HG02623 (cell line): ENCODE results near the gene CEP104.

Source experiments
- ATAC-seq: cut with Tn5 transposase; IDR thresholded peaks from one replicate; pipeline ENCODE4 v1.9.1; 2021; ENCODE audit warnings: moderate library complexity; ENCODE audit not compliant: unreplicated experiment

CEP104 gene

DNA sequence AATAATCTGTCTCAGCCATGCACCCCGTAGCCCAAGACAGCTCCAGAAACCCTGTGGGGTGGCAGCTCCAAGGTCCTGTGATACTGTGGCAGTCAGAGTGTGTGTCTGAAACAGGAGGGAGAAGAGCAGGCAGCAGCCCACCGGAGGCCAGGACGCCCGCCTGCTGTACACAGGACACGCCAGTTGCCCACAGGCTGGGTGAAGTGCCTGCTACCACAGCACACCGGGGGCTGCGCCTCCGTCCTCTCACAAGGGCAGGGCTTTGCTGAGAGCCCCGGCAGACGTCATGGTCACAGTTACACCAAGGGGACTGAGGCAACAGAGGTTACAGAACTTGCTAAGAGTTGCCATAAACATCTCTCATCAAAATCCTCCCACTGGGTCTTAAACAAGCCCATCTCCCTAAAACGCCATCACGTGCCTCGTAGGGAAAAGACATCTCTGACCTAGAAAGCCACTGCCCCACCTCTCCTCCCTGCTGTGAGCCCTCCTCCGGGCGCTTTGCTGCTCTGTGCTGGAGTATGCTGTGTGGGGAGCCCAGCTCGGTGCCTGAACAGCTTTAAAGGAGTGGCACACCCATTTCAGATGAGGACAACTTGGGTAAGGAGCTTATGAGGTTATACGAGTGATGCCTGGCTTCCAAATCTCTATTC lies 37.7 kb upstream of the CEP104 start:
- ATAC-seq: no peak

DNA sequence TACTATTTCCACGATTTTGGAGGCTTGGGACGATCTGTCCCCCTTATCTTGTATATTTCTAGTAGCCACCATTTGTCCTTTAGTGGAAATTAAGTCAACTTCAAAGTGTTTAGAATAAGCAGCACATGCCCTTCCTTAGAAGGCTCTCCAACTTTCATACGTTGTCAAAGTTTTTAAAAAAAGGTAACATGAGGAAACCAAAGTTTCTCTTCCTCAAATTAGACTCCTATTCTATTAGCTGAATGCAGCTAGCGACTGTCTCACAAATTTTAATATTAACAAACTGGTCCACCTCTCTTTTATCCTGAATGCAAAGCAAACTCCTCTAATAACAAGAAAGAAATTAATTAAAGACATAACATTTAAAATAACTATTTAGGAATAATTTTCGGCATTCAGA lies 36.2 kb upstream of the CEP104 start:
- no peak for ATAC-seq

DNA sequence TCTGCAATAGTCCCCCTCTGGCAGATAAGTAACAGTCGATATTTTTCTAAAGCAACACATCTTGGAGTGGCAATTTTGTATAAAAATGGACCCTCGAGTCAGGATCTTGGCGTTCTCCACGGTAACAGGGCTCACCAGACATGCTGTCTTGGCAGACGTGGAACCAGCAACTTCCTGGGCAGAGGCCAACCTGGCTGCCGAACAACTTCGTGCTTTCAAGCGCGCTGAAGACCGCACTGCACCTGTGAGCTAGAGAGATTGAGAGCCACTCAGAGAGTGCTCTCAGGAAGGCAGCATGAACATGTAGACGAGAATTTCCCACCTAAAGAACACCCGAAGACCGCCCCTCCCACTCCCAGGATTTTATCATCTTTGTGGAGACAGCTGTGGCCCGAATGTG lies 35.7 kb upstream of the CEP104 start:
- ATAC-seq: no peak

DNA sequence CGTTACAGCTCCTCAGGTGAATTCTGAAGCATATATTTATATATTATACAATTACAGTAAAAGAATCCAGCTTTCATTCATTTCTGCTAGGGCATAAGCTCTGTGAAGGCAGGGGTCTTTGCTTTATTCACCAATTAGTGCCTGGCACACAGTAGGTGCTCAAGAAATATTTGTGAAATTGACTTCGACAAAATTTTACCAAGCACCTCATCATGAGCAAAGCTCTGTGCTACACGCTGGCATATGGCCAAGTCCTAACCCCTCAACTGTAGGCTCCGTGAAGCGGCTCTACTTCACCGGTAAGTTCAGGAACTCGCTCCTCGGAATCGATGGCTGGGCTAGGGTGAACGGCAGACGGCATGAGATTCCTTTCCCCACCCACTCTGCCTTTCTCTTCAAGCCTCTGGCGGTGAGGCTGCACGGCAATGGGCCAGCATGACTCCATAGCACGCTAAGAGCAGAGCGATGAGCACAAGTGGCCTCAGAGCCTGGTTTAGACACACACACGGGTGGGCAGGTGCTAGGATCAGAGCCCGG lies 34.4 kb upstream of the CEP104 start:
- ATAC-seq: no peak

DNA sequence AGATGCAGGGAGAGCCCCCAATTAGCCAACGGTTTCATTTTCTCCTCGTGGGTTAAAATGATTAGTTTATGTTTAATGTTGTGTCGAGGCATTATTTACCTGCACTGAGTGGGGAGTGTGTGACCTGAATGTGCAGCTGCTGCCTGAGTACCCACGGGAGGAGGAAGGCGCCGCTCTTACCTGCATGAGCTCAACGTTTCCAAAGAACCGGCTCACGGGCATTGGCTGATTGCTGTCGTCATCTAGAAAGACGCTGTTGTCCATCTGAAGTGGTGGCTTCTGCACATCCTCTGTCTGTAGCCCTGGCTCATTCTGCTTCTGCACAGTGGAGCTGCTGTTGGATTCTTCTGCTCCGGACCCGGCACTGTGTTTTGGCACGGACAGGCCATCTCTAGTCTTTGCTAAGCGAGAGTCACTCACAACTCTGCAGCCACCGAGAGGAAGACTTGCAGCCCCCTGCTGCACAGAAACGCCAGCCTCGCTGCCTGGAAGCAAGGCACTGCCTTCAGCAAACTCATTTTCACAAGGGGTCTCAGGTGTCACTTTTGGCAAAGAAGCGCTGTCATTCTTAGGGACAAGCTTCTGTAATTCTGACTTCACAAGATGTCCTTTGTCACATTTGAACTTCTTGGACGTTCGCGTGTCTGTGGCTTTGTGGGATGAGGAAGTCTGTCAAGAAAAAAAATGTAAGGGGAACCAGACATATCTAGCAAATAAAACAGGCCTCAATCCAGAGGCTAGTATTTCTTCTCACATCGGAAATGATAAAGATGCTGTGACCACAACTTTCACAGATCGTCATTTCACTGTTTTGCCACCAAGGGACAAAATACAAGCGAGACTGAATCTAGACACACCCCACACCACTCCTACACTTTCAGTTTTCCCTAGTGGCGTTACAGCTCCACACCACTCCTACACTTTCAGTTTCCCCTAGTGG lies 33.6 kb upstream of the CEP104 start:
- no peak for ATAC-seq

DNA sequence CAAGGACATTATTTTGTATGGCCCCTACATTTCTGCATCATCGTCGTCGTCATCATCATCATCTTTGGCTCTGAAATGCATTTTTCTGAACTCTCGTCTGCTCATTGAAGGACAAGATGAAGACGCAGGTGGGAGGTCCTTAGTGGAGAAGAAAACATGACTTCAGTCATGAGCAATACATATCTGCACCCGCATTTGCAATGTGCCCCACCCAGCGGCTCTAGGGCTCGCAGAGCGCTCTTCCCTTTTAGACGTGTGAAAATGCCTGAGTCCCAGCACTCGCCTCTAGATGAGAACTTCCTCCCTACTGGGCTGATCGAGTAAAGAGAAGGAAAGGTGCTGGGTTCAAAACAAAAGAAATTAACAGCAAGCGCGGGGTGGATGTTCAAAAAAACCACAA lies 32.9 kb upstream of the CEP104 start:
- ATAC-seq: no peak

DNA sequence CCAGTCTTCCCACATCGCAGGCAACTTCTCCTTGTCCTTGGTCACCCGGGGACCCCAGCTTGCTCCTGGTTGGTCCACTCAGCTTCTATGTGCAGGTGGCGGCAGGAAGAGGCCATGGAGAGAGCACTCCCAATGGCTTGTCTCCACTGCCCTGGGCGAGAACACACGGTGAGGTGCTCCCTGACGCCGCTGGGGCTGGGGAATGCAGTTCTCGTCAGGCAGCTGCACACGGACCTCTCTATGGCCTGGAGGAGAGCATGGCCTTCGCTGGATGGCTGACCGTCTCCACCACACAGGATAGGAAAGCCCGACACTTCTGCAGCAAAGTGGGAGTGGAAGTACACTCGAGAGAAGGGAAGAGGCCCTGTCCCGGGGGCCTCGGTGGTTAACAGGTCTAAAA lies 31.3 kb upstream of the CEP104 start:
- ATAC-seq: no peak

DNA sequence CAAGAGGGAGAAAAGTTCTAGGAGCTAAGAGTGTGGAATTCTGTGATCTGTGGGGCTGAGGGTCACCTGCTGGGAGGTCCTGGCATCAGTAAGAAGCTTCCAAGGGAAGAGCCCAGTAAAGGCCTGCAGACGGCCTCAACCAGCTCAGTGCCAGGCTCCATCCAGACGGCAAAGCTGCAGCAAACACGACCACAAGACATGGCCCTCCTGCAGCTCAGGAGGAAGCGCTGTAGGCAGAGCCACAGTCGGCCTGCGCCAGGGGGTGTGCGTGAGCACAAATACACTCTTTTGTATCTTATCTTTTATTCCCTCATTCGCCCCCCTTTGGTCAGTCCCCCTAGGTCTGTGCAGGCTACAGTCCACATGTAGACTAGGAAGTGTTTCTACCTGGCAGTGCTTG lies 29.7 kb upstream of the CEP104 start:
- ATAC-seq: no peak

DNA sequence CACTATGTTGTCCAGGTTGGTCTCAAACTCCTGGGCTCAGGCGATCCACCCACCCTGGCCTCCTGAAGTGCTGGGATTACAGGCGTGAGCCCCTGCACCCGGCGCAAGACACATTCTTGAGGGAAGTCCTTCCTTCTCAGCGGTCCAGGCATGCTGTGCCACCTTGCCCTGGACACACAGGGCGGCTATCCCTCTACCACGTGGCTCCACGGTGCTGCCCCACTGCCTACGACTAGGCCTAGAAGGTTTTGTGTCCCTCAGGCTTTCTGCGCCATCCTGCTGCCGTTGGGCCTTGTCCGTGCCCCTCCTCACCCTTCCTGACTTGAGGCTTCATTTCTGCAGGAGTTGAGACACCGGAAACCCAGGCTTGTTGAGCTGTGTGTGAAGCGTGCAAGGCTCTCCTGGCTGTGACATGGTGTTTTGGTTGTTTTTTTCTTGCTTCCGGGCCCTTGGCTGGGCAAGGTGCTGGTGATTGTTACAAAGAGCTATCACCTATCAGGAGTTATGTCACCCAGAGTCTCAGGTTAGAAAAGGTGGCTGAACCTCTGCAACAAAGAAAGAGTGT lies 29.2 kb upstream of the CEP104 start:
- no peak for ATAC-seq

DNA sequence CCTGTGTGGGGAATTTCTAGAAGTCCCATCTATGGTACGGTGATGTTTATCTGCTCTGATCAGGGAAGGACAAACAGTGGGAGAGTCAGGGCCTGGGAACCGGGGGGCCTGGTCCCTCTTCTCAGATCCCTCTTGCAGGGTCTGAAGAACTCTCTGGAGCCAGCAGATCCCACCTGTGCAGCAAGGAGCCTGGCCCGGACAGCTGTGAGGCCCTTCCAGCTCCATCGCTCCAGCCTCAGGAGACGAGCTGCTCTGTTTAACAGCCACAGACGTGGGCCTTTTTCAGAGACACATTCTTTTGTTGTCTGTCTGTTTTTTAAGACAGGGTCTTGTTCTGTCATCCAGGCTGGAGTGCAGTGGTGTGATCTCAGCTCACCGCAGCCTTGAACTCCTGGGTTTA lies 28.6 kb upstream of the CEP104 start:
- ATAC-seq: no peak

DNA sequence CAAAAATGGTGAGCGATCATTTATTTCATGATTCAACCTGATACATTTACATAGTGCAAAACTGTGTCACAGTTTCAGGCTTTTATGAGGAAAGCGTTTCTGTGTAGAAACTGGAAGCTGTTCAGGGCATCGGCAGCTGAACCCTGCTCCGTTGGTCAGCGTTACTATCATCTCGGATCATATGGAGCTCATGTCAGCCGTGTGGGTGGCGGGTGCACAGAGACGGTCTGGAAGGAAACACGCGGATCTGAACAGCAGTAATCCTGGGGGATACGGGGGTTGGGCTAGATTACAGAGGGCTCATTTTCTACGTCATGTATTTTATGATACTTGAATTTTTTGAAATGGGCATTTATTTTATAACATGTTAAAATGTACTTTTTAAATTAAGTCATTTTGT lies 28.0 kb upstream of the CEP104 start:
- no peak for ATAC-seq

DNA sequence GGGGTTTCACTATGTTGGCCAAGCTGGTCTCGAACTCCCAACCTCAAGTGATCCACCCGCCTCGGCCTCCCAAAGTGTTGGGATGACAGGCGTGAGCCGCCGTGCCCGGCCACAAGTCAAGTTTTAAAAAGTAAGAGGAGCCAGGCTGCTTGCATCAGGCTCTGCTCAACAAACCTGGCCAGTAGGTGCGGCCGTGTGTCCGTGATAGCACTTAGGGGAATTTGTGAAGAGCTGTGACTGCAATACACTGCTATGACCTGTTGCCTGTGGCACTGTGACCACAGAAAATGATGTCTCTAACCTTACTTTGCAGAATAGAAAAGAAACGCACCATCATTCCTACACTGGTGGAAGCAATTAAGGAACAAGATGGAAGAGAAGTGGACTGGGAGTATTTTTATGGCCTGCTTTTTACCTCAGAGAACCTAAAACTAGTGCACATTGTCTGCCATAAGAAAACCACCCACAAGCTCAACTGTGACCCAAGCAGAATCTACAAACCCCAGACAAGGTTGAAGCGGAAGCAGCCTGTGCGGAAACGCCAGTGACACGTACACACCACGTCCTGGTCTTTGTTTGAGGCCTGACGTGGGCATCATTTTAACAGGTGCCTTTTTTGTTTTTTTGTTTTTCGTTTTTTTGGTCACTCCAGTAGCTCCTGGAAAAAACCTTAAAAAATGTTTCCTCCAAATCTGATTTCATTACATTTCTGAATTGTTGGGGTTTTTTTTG lies 26.3 kb upstream of the CEP104 start:
- ATAC-seq: no peak

DNA sequence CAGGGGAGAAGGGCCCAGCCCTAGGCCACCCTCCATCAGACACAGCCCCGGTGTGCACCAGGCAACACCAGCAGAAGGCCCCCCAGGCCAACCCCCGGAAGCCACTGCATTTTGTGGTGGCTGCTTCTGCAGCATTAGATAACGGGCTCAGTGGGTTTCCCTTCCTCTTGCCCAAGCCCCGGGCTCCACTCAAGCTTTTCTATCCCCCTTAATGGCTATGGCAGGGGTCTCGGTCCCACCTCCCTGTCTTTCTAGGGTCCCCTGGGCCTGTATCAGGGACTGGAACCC lies 24.1 kb upstream of the CEP104 start:
- ATAC-seq: no peak

DNA sequence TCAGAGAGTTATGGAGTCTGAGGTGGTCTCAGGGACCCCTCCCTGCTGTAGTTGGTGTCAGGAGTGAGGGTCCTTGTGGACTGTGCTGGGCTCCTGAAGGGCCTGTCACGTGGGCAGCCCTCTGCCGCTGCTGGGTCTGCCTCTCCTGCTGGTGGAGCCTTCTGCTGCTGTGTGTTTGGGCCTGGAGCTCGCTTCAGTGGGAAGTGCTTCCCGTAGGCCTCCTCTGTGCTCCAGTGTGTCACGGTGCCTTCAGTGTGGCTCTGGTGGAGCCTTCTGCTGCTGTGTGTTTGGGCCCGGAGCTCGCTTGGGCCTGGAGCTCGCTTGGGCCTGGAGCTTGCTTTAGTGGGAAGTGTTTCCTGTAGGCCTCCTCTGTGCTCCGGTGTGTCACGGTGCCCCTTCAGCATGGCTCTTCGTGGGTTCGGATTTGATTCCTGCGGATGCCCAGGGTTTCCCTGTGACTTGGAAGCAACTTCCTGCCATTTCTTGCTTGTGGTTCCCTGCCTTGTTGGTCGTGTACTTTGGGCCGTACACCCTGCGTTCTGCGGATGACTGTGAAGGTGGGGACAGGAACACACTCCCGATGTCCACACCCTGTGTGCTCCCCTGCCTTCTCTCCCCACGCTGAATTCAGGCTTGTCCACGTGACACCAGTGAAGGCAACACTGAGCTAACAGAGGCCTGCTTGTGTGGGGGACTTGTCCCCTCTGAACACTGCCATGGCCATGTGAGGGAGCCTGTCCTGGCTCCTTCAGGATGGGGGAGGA lies 23.6 kb upstream of the CEP104 start:
- ATAC-seq: no peak

DNA sequence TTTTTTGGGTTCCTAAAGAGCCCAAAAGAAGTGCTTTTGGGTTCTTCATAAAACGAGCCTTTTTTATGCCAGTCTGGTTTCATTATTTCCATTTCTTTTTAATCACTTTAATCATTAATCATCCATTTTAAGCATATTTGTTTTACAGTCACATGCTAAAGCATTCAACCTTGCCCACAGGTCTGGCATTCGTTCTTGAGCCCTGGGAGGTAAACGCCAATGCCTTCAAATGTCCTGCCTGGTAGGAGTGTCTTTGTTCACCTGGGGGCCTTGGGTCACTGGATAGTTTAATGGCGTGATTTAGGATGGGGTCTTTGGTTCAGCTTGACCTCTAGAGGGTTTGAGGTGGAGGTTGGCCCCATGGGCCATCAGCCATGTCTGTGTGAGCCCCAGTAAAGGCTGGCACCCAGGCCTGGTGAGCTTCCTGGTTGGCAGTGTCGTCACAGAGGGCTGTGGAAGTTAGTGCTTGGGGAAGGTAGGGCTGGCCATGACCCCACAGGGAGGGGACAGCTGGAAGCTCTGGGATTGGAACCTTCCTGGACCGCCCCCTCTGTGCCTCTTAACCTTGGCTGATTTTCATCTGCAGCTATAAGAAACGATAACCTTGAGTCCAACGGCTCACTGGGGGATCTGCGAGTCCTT lies 22.9 kb upstream of the CEP104 start:
- no peak for ATAC-seq

DNA sequence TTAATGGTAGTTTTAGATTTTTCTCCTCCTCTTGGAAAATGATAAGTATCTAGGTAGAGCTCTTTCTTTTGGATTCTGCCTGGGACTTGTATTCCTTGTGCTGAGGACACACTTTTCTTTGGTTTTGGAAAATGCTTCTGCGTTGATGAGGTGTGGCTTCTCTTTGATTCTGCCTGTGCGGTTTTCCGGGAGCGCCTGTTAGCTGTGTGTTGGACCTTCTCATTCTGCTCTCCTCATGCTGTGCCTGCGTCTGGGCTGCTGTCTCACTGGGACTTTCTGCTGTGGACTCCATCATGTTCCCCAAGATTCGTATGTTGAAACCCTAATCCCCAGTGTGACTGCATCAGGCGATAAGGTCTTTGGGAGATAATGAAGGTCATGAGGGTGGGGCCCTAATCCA lies 22.1 kb upstream of the CEP104 start:
- ATAC-seq: no peak

DNA sequence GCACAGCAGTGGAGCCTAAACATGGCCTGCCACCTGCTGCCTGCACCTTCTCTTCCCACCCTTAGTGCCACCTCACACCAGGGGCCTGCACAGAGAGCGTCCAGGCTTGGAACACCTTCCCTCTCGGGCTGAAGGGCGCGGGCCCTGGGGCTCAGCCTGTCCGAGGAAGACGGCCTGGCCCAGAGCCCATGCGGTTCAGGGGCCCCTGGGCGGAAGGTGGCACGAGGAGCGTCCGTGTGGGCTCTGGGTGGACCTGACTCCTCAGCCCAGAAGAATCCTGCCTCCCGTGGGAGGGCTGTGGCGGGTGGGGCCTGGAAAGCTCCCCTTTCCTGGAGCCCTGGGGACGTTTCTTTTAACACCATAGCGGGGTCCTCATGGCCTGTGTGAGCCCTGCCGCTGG lies 19.7 kb upstream of the CEP104 start:
- no peak for ATAC-seq

DNA sequence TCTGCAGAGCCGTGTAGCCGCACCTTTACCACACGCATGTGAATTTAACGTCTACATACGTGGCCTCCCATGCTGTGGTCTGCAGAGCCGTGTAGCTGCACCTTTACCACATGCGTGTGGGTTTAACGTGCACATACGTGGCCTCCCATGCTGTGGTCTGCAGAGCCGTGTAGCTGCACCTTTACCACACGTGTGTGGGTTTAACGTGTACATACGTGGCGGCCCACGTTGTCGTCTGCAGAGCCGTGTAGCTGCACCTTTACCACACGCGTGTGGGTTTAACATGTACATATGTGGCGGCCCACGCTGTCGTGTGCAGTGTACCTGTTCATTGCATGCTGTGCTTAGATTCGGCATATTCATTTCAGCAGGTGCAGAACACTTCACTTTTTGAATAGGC lies 17.7 kb upstream of the CEP104 start:
- ATAC-seq: no peak

DNA sequence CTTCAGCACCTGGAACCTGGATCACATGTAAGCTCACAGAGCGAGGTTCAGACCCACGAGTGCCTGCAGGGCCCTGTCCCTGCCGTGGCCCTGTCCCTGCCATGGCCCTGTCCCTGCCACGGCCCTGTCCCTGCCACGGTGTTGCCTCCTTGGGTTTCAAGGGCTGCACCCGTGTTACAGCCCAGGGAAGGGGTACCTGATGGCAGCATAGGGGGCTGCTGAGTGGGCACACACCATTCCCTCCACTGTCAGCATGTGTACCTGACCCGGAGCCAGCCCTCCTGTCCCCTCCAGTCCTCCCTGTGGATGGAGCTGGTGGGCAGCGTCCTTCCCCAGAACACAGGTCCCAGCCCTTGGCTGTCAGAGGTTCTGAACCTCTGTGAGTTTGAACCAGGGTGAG lies 15.5 kb upstream of the CEP104 start:
- no peak for ATAC-seq

DNA sequence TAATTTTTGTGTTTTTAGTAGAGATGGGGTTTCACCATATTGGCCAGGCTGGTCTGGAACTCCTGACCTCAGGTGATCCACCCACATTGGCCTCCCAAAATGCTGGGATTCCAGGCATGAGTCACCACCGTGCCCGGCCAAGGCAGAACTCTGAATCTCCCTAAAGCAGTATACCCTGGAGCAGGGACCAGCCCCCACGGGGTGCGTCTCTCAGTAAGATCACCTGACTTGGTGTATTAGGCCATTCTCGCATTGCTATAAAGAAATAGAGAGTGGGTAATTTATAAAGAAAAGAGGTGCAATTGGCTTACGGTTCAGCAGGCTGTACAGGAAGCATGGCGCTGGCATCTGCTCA lies 14.4 kb upstream of the CEP104 start:
- no peak for ATAC-seq
